HEK293T (cell line): Measurements from ENCODE around the gene WDR27.

Source experiments
- CTCF ChIA-PET: fragments of 350-600 bp; formaldehyde crosslinking; extraction: SDS; loops from one replicate; lab custom pipeline; 2021; ENCODE audit warnings: antibody characterized with exemption, inconsistent platforms; lab: Yijun Ruan, JAX
- POLR2A ChIA-PET: fragments of 350-600 bp; formaldehyde crosslinking; extraction: SDS; loops from one replicate; lab custom pipeline; 2020; ENCODE audit warnings: antibody characterized with exemption, inconsistent platforms; lab: Yijun Ruan, JAX
- DNase-seq: peaks from one replicate; pipeline ENCODE4 v3.0.0; 2012; ENCODE audit warnings: mixed read lengths; ENCODE audit errors: extremely low spot score
- ARNT ChIP-seq: fragments of 450-650 bp; IDR thresholded peaks from 2 replicates; pipeline ENCODE4 v1.6.1; 2017; ENCODE audit warnings: mild to moderate bottlenecking
- BHLHE40 ChIP-seq: fragments of 450-650 bp; IDR thresholded peaks from 2 replicates; pipeline ENCODE4 v1.6.1; 2016; ENCODE audit warnings: mild to moderate bottlenecking, moderate library complexity, borderline replicate concordance
- CTBP1 ChIP-seq: fragments of 450-650 bp; IDR thresholded peaks from 2 replicates; pipeline ENCODE4 v1.6.1; 2016; ENCODE audit warnings: borderline replicate concordance
- ELF4 ChIP-seq: fragments of 450-650 bp; IDR thresholded peaks from 2 replicates; pipeline ENCODE4 v1.6.1; 2017; ENCODE audit warnings: antibody characterized with exemption
- FOXA1 ChIP-seq: fragments of 450-650 bp; IDR thresholded peaks from 2 replicates; pipeline ENCODE4 v1.6.1; 2016; ENCODE audit warnings: mild to moderate bottlenecking
- FOXK2 ChIP-seq: fragments of 450-650 bp; IDR thresholded peaks from 2 replicates; pipeline ENCODE4 v1.6.1; 2016; ENCODE audit warnings: mild to moderate bottlenecking
- FOXM1 ChIP-seq: fragments of 450-650 bp; IDR thresholded peaks from 2 replicates; pipeline ENCODE4 v1.6.1; 2017; ENCODE audit warnings: mild to moderate bottlenecking, borderline replicate concordance
- HDGF ChIP-seq: fragments of 450-650 bp; IDR thresholded peaks from 2 replicates; pipeline ENCODE4 v1.6.1; 2017; ENCODE audit warnings: antibody characterized with exemption, borderline replicate concordance
- L3MBTL2 ChIP-seq: fragments of 450-650 bp; conservative IDR thresholded peaks from 2 replicates; pipeline ENCODE4 v1.6.1; 2016; ENCODE audit warnings: mild to moderate bottlenecking
- LEF1 ChIP-seq: fragments of 450-650 bp; IDR thresholded peaks from 2 replicates; pipeline ENCODE4 v1.6.1; 2017; ENCODE audit warnings: mild to moderate bottlenecking, borderline replicate concordance
- NFRKB ChIP-seq: fragments of 450-650 bp; IDR thresholded peaks from 2 replicates; pipeline ENCODE4 v1.6.1; 2016; ENCODE audit warnings: mild to moderate bottlenecking, moderate library complexity
- SP1 ChIP-seq: fragments of 450-650 bp; IDR thresholded peaks from 2 replicates; pipeline ENCODE4 v1.6.1; 2017
- SUZ12 ChIP-seq: fragments of 450-650 bp; IDR thresholded peaks from 2 replicates; pipeline ENCODE4 v1.6.1; 2016; ENCODE audit warnings: mild to moderate bottlenecking
- TARDBP ChIP-seq: fragments of 450-650 bp; IDR thresholded peaks from 2 replicates; pipeline ENCODE4 v1.6.1; 2016
- ZNF384 ChIP-seq: fragments of 450-650 bp; IDR thresholded peaks from 2 replicates; pipeline ENCODE4 v1.6.1; 2016
- TF ChIP-seq, protein P1 (sequence below): fragments of 450-650 bp; IDR thresholded peaks from 2 replicates; pipeline ENCODE4 v1.6.1; 2016

WDR27 gene

DNA sequence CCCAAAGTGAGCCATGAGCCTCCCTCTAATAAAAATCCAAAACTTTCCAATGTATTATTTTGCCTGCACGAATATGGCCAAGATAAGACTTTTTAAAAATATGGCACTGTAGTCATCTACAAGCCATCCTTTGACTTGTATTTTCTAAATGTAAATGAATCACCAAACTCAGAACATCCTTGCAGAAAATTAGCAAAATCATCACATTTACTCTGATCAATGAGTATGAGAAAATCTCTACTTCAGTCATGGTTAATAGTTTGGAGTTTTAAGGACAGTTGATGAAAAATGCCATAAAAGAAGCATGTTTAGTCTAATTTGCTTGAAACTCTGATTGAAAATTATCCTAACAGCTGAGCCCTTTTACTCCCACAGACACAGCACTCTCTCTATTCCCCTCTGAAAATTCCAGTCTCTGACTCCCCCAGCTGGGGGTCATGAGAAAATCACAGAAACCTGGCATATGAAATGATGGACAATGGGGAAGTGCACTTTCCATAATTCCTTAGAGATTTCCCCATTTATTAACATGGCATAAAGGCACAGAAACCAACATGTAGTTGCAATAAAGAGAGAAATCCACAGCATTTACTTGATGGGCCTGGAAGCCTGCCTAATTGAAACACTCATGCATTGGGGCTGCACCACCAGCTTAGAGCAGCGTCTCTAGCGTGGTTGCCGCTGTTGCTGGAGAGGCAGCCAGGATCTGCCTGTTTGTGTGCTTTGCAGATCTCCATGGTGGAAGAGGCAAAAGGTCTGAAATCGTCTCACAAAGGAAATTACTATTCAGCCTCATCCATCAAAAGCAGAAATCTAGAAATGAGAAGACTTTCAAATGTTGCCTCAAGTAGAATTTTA lies 214.0 kb downstream of the WDR27 start:
- CTCF ChIA-PET, result no interaction called here
- POLR2A ChIA-PET, result no interaction called here
- DNase-seq, result no peak
- no peak for TF ChIP-seq HDGF
- TF ChIP-seq, protein P1, sequence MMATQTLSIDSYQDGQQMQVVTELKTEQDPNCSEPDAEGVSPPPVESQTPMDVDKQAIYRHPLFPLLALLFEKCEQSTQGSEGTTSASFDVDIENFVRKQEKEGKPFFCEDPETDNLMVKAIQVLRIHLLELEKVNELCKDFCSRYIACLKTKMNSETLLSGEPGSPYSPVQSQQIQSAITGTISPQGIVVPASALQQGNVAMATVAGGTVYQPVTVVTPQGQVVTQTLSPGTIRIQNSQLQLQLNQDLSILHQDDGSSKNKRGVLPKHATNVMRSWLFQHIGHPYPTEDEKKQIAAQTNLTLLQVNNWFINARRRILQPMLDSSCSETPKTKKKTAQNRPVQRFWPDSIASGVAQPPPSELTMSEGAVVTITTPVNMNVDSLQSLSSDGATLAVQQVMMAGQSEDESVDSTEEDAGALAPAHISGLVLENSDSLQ, result no peak
- no peak for TF ChIP-seq ARNT
- TF ChIP-seq FOXA1, result no peak
- no peak for TF ChIP-seq BHLHE40
- no peak for TF ChIP-seq LEF1
- TF ChIP-seq CTBP1, result no peak
- no peak for TF ChIP-seq NFRKB
- TF ChIP-seq ELF4, result no peak
- no peak for TF ChIP-seq L3MBTL2
- no peak for TF ChIP-seq FOXM1
- no peak for TF ChIP-seq SUZ12
- TF ChIP-seq SP1, result no peak

DNA sequence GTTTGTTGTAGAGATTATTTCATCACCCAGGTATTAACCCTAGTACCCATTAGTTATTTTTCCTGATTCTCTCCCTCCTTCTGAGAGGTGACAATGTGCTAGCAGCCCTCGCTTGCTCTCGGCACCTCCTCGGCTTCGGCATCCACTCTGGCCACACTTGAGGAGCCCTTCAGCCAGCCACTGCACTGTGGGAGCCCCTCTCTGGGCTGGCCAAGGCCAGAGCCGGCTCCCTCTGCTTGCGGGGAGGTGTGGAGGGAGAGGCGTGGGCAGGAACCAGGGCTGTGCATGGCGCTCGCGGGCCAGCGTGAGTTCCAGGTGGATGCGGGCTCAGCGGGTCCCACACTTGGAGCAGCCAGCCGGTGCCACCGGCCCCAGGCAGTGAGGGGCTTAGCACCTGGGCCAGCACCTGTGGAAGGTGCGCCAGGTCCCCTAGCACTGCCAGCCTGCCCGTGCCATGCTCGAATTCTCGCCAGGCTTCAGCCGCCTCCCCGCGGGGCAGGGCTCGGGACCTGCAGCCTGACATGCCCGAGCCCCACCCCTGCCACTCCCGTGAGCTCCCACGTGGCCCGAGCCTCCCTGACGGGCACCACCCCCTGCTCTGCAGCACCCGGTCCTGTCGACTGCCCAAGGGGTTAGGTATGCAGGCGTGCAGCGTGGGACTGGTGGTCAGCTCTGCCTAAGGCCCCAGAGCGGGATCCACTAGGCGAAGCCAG lies 221.9 kb downstream of the WDR27 start:
- POLR2A ChIA-PET, result no interaction called here
- CTCF ChIA-PET, result interaction anchor here (0.6 kb wide), 1 partner anchor 18 kb away, joined by 3 read pairs; no protein-coding TSS in a partner anchor
- no peak for DNase-seq
- TF ChIP-seq HDGF, result no peak
- TF ChIP-seq BHLHE40, result no peak
- TF ChIP-seq NFRKB, result no peak
- no peak for TF ChIP-seq CTBP1
- no peak for TF ChIP-seq SUZ12
- no peak for TF ChIP-seq SP1
- no peak for TF ChIP-seq FOXA1
- TF ChIP-seq ZNF384, result no peak
- no peak for TF ChIP-seq L3MBTL2
- TF ChIP-seq LEF1, result no peak
- TF ChIP-seq FOXM1, result no peak
- TF ChIP-seq, protein P1, result no peak
- TF ChIP-seq ARNT, result no peak
- TF ChIP-seq ELF4, result no peak
- TF ChIP-seq TARDBP, result no peak

DNA sequence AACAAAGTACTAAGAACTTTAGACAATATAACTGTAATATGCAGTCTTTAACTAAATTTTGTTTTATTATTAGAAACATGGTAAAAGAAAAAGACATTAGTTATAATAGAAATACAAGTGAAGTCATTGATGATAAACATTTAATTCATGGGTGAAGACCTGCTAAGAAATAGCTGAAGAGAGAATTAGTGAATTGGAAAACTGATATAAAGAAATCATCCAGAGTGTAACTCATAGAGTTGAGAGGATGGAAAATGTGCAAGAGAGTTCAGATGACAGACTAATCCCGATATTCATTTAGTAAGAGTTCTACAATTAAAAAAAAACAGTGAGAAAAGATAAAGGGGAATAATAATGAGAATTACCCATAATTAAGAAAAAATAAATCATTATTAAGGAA lies 227.5 kb downstream of the WDR27 start:
- ChIA-PET POLR2A (no interaction called here), CTCF (no interaction called here)
- DNase-seq, result no peak
- TF ChIP-seq NFRKB, result no peak
- TF ChIP-seq SUZ12, result no peak
- no peak for TF ChIP-seq SP1
- TF ChIP-seq, protein P1, result no peak
- TF ChIP-seq TARDBP, result no peak
- no peak for TF ChIP-seq ARNT
- no peak for TF ChIP-seq ZNF384
- TF ChIP-seq LEF1, result no peak
- TF ChIP-seq CTBP1, result no peak
- no peak for TF ChIP-seq HDGF
- no peak for TF ChIP-seq L3MBTL2
- no peak for TF ChIP-seq FOXA1
- TF ChIP-seq ELF4, result no peak
- no peak for TF ChIP-seq FOXK2
- TF ChIP-seq BHLHE40, result no peak
- no peak for TF ChIP-seq FOXM1

DNA sequence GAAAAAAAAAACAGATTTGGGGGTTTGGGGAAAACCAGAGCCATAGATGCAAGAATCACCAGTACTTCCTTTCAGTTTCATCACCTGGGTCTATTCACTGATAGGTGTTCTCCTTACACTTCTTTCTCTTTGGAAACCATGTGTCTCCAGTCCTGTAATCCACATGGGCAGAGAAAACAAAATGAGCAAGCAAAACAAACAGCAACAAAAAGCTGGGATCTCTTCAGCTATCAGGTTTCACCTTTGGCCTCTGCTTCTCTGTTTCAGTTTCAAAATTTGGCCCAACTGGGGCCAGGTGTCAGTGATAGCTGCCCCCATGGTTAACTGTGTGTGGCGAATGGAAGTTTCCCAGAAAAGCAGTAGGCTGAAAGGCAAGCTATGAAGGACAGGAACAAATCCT lies 228.2 kb downstream of the WDR27 start:
- TF ChIP-seq NFRKB, result no peak
- no peak for TF ChIP-seq ARNT
- no peak for TF ChIP-seq CTBP1
- no peak for TF ChIP-seq L3MBTL2
- POLR2A ChIA-PET, result no interaction called here
- CTCF ChIA-PET, result no interaction called here
- DNase-seq, result no peak

DNA sequence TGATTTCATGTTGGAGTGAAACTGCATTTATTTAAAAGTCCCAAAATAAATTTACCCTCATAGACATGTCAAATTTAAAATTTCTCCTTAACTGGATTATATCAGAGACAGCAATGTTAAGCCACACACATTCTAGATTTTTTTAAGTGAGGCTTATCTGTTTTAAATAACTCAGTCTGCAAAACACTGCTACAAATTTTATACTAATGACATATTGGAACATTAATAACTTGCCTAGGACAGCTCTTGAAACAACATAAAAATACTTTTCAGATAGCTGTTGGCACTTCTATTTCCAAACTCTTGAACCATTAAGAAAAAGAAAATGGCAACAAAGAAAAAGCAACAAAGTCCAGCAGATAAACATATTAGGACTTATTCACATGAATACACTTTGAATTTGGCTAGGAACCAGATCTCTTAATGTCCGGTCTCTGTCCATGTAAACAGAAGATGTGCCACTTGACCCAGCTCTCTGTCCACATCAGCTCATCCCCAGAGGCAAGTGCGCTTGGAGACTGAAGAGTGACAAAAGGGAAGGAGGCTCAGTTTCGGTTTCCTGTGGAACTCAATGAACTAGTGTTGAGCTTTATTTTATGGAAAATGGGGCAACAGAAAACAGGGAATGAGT lies 228.9 kb downstream of the WDR27 start:
- CTCF ChIA-PET, result no interaction called here
- no peak for TF ChIP-seq NFRKB
- no peak for TF ChIP-seq FOXA1
- TF ChIP-seq, protein P1, result no peak
- no peak for TF ChIP-seq BHLHE40
- TF ChIP-seq FOXM1, result no peak
- TF ChIP-seq FOXK2, result no peak
- no peak for TF ChIP-seq LEF1
- TF ChIP-seq HDGF, result no peak
- TF ChIP-seq CTBP1, result no peak
- TF ChIP-seq ELF4, result no peak
- TF ChIP-seq ARNT, result no peak
- no peak for TF ChIP-seq L3MBTL2
- no peak for TF ChIP-seq ZNF384
- TF ChIP-seq SUZ12, result no peak
- no peak for DNase-seq
- POLR2A ChIA-PET, result no interaction called here
